ENCODE measurements around the gene ATXN2. TPM values are rescaled to one million over a fixed set of nuclear protein-coding genes. Genes with fewer than 3 reads are reported as not detected.
A peak's percentile ranks its signal among the peaks of the same experiment; 100 is the strongest.
"Not testable (repeated sequence)": the region's sequence is repeated elsewhere in the genome, so short reads cannot be mapped to it uniquely, and the experiment has no call there.

Gene ATXN2
- total RNA-seq, 1 experiment from 2014 or later = 38.2 TPM

GRCh38 chr12:111460111-111460510 is 139.0 kb downstream of the ATXN2 start:
- not testable (repeated sequence) for H3K9me3 ChIP-seq (replicated peaks); DNase-seq; H3K27me3 ChIP-seq; H3K4me1 ChIP-seq; H3K4me3 ChIP-seq; H3K27ac ChIP-seq
- H3K36me3 ChIP-seq = peaks cover 20% of the 10 kb centered on the region

- Histone ChIP-seq H3K27ac (no peak overlapping the region), H3K4me3 (no peak overlapping the region), H3K9me3 (replicated peaks) (no peaks in the 10 kb centered on the region), H3K27me3 (no peaks in the 10 kb centered on the region), H3K4me1 (no peaks in the 10 kb centered on the region), H3K36me3 (peaks cover 19% of the 10 kb centered on the region)
- DNase-seq = no peak
Observed at GRCh38 chr12:111458546-111459172, 140.5 kb downstream of the ATXN2 start.

- peaks cover 23% of the 10 kb centered on the region for H3K36me3 ChIP-seq
Observed at GRCh38 chr12:111457577-111457976, 141.5 kb downstream of the ATXN2 start.

GRCh38 chr12:111457071-111457470 is 142.0 kb downstream of the ATXN2 start:
- Histone ChIP-seq H3K4me3 (no peak overlapping the region), H3K36me3 (peaks cover 28% of the 10 kb centered on the region), H3K4me1 (no peaks in the 10 kb centered on the region), H3K9me3 (replicated peaks) (no peaks in the 10 kb centered on the region), H3K27ac (no peak overlapping the region), H3K27me3 (no peaks in the 10 kb centered on the region)
- no peak for DNase-seq

More at GRCh38 chr12:111457577-111457976, 141.5 kb downstream of the ATXN2 start:
- H3K4me3 ChIP-seq = no peak overlapping the region
- DNase-seq = no peak
- no peaks in the 10 kb centered on the region for H3K4me1 ChIP-seq
- H3K9me3 ChIP-seq (replicated peaks) = no peaks in the 10 kb centered on the region
- H3K27me3 ChIP-seq = no peaks in the 10 kb centered on the region
- no peak overlapping the region for H3K27ac ChIP-seq

- no peaks in the 10 kb centered on the region for H3K9me3 ChIP-seq (replicated peaks)
- H3K27ac ChIP-seq = no peak overlapping the region
- no peaks in the 10 kb centered on the region for H3K27me3 ChIP-seq
- no peaks in the 10 kb centered on the region for H3K4me1 ChIP-seq
- H3K36me3 ChIP-seq = peaks cover 36% of the 10 kb centered on the region
- H3K4me3 ChIP-seq = no peak overlapping the region
- DNase-seq = no peak
Observed at GRCh38 chr12:111455448-111456320, 143.4 kb downstream of the ATXN2 start.

GRCh38 chr12:111454716-111455447 is 144.2 kb downstream of the ATXN2 start:
- no peak overlapping the region for H3K27ac ChIP-seq
- H3K36me3 ChIP-seq = peaks cover 42% of the 10 kb centered on the region
- H3K27me3 ChIP-seq = no peaks in the 10 kb centered on the region
- H3K4me3 ChIP-seq = no peak overlapping the region
- no peaks in the 10 kb centered on the region for H3K4me1 ChIP-seq
- no peak for DNase-seq
- H3K9me3 ChIP-seq (replicated peaks) = no peaks in the 10 kb centered on the region

GRCh38 chr12:111454311-111454710 is 144.8 kb downstream of the ATXN2 start:
- Histone ChIP-seq H3K36me3 (peaks cover 48% of the 10 kb centered on the region), H3K27me3 (no peaks in the 10 kb centered on the region), H3K9me3 (replicated peaks) (no peaks in the 10 kb centered on the region), H3K4me1 (no peaks in the 10 kb centered on the region), H3K4me3 (no peak overlapping the region), H3K27ac (no peak overlapping the region)
- no peak for DNase-seq

GRCh38 chr12:111453071-111453989 is 145.8 kb downstream of the ATXN2 start:
- Histone ChIP-seq H3K4me1 (no peaks in the 10 kb centered on the region), H3K27me3 (no peaks in the 10 kb centered on the region), H3K4me3 (no peak overlapping the region), H3K27ac (no peak overlapping the region), H3K9me3 (replicated peaks) (no peaks in the 10 kb centered on the region), H3K36me3 (peaks cover 49% of the 10 kb centered on the region)
- no peak for DNase-seq

- Histone ChIP-seq H3K27ac (no peak overlapping the region), H3K4me3 (no peak overlapping the region), H3K4me1 (peaks cover 4% of the 10 kb centered on the region), H3K27me3 (no peaks in the 10 kb centered on the region), H3K36me3 (peaks cover 49% of the 10 kb centered on the region), H3K9me3 (replicated peaks) (no peaks in the 10 kb centered on the region)
- peak in 1 of 2 experiments; percentile 70 for DNase-seq
Observed at GRCh38 chr12:111451649-111452129, 147.4 kb downstream of the ATXN2 start.

GRCh38 chr12:111451232-111451631 is 147.9 kb downstream of the ATXN2 start:
- Histone ChIP-seq H3K36me3 (peaks cover 45% of the 10 kb centered on the region), H3K9me3 (replicated peaks) (no peaks in the 10 kb centered on the region), H3K27ac (no peak overlapping the region), H3K4me1 (peaks cover 8% of the 10 kb centered on the region), H3K27me3 (no peaks in the 10 kb centered on the region), H3K4me3 (no peak overlapping the region)
- no peak for DNase-seq

- H3K4me1 ChIP-seq = peaks cover 14% of the 10 kb centered on the region
- peaks cover 43% of the 10 kb centered on the region for H3K36me3 ChIP-seq
- no peaks in the 10 kb centered on the region for H3K27me3 ChIP-seq
- DNase-seq = no peak
- no peak overlapping the region for H3K4me3 ChIP-seq
- H3K9me3 ChIP-seq (replicated peaks) = no peaks in the 10 kb centered on the region
- H3K27ac ChIP-seq = no peak overlapping the region
Observed at GRCh38 chr12:111450676-111451075, 148.4 kb downstream of the ATXN2 start.

- H3K4me3 ChIP-seq = no peak overlapping the region
- no peak for DNase-seq
- no peak overlapping the region for H3K27ac ChIP-seq
- H3K9me3 ChIP-seq (replicated peaks) = no peaks in the 10 kb centered on the region
- H3K4me1 ChIP-seq = peaks cover 25% of the 10 kb centered on the region
- H3K36me3 ChIP-seq = peaks cover 41% of the 10 kb centered on the region
- H3K27me3 ChIP-seq = no peaks in the 10 kb centered on the region
Observed at GRCh38 chr12:111448846-111449790, 150.0 kb downstream of the ATXN2 start.

- Histone ChIP-seq H3K4me1 (peaks cover 25% of the 10 kb centered on the region), H3K9me3 (replicated peaks) (no peaks in the 10 kb centered on the region), H3K4me3 (no peak overlapping the region), H3K27ac (no peak overlapping the region), H3K36me3 (peaks cover 37% of the 10 kb centered on the region), H3K27me3 (no peaks in the 10 kb centered on the region)
- DNase-seq = no peak
Observed at GRCh38 chr12:111448266-111448830, 150.8 kb downstream of the ATXN2 start.
